ENCODE data around the gene EMC8. TPM values are rescaled to one million over a fixed set of nuclear protein-coding genes. Genes with fewer than 3 reads are reported as not detected.

Gene EMC8
- total and polyA plus RNA-seq, 2 of the 8 experiments (the other 6 are each of a cell fraction or from before 2014, with no cell fraction given) = 52.2 to 69.7 TPM

- TF ChIP-seq RBBP5 (IDR thresholded peaks at IDR 0.05; ENCODE audit: borderline replicate concordance, low read depth, low read length) = peak; percentile 50; the same call in 1 of the 2 replicates
- no peak for TF ChIP-seq SAP30 (IDR thresholded peaks at IDR 0.05; ENCODE audit: insufficient read depth, insufficient replicate concordance, low read length)
- TF ChIP-seq JUND (IDR thresholded peaks at IDR 0.05; ENCODE audit: low read length) = 0 out of 2 replicates have a peak, but pooled peaks have one; percentile 5
- TF ChIP-seq POLR2A (IDR thresholded peaks at IDR 0.05; ENCODE audit: control extremely low read depth in 1 of 2, low read depth in 2 of 2, low read length in 2 of 2) = peak; percentile 88 to 90
- TF ChIP-seq PHF8 (conservative IDR thresholded peaks at IDR 0.05; ENCODE audit: low read depth, low read length) = peak; percentile 81
- no peak for TF ChIP-seq NANOG (IDR thresholded peaks at IDR 0.05; ENCODE audit: insufficient read depth, low read depth, low read length, poor library complexity, severe bottlenecking)
- no peak for TF ChIP-seq JUN (IDR thresholded peaks at IDR 0.05; ENCODE audit: low read depth, low read length)
- no peak for TF ChIP-seq BCL11A (IDR thresholded peaks at IDR 0.05; ENCODE audit: low read depth in 2 of 2, low read length in 2 of 2)
Measured at GRCh38 chr16:85799497-85800320, at the start of gene EMC8, which contains the start of gene COX4I1 (continued).

All from H1 (cell line).